Activated naive CD8-positive, alpha-beta T cell treated with anti-CD3 and anti-CD28 coated beads, Interleukin-2, amount 50 U/mL, for 24 hours (primary cell): Measurements from ENCODE around the gene SMARCAL1.

Experiments
- ATAC-seq: fragments of 150-1000 bp; cut with Tn5 transposase; one replicate; pipeline ENCODE4 v1.10.0; 2021
- DNase-seq: peaks from one replicate; pipeline ENCODE4 v3.0.0; 2021
- H3K27ac Mint-ChIP-seq: one replicate; pipeline ENCODE4 v1.8.0; 2021; ENCODE audit warnings: mild to moderate bottlenecking, mixed read lengths
- H3K27me3 Mint-ChIP-seq: one replicate; pipeline ENCODE4 v1.8.0; 2021; ENCODE audit warnings: mixed read lengths
- H3K36me3 Mint-ChIP-seq: one replicate; pipeline ENCODE4 v1.8.0; 2021; ENCODE audit warnings: low read depth, mixed read lengths
- H3K4me1 Mint-ChIP-seq: one replicate; pipeline ENCODE4 v1.8.0; 2021; ENCODE audit warnings: mixed read lengths
- H3K4me3 Mint-ChIP-seq: one replicate; pipeline ENCODE4 v1.8.0; 2021; ENCODE audit warnings: mild to moderate bottlenecking, moderate library complexity, mixed read lengths
- H3K9me3 Mint-ChIP-seq: one replicate; pipeline ENCODE4 v1.8.0; 2021; ENCODE audit warnings: mixed read lengths

SMARCAL1 gene

DNA sequence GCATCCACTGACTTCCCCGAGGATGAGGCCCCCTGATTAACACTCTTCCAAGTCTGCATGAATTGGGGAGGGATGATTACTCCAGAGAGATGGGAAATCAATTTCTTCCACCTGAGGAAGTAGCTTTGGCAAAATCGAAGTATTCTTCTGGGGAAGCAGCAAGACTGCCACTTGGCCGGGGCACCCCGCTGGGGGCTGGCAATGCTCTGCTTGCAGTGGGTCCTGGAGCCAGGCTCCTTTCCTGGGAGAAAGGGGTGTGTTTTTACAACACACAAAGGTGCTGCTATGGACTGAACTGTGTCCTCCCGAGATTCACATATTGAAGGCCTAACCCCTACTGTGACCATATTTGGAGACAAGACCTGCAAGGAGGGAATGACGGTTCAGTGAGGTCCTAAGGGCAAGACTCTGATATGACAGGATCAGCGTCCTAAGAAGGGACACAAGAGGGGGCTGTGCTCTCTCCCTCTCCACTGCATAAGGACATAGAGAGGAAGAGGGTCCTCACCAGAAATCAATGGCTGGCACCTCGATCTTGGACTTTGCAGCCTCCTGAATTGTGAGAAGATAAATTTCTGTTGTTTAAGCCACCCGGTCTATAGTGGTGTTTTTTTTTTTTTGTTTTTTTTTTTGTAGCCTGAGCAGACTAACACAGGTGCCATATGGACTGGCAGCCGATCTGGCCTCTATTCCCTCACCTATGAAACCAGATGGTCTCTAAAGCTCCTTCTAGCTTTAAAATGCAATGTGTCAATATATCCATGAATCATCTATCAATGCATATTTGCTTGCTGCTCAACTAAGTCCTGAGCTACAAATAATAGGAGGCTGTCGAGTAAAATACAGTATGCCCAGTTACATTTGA is 3.6 kb upstream of the SMARCAL1 start:
- ATAC-seq = no peak

DNA sequence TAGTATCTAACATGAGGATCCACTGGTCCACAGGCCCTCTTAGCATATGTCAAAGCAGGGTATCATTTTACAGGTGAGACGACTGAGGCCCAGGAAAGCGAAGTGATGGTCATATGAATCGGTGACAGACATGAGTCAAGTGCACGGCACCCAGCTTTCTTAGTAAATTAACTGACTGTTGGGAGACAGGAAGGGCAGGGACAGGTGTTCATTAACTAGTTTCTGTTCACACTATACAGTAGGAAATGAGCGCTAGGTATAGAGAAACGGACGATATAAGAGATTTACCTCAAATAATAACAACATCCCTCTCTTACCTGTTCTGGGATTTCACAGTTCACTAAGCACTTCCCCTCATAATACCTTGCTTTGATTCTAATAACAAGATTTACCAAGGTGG is 1.7 kb upstream of the SMARCAL1 start:
- H3K4me3 Mint-ChIP-seq = no peak overlapping the region
- DNase-seq = no peak
- H3K36me3 Mint-ChIP-seq = peaks cover 7% of the 10 kb centered on the region
- H3K4me1 Mint-ChIP-seq = peaks cover 16% of the 10 kb centered on the region
- H3K27ac Mint-ChIP-seq = no peak overlapping the region
- no peak for ATAC-seq
- H3K27me3 Mint-ChIP-seq = no peaks in the 10 kb centered on the region
- H3K9me3 Mint-ChIP-seq = no peaks in the 10 kb centered on the region

More for the DNA sequence above, 3.6 kb upstream of the SMARCAL1 start:
- no peak for DNase-seq
- no peaks in the 10 kb centered on the region for H3K27me3 Mint-ChIP-seq
- no peak overlapping the region for H3K4me3 Mint-ChIP-seq
- no peaks in the 10 kb centered on the region for H3K36me3 Mint-ChIP-seq
- no peaks in the 10 kb centered on the region for H3K9me3 Mint-ChIP-seq
- peaks cover 14% of the 10 kb centered on the region for H3K4me1 Mint-ChIP-seq
- no peak overlapping the region for H3K27ac Mint-ChIP-seq

DNA sequence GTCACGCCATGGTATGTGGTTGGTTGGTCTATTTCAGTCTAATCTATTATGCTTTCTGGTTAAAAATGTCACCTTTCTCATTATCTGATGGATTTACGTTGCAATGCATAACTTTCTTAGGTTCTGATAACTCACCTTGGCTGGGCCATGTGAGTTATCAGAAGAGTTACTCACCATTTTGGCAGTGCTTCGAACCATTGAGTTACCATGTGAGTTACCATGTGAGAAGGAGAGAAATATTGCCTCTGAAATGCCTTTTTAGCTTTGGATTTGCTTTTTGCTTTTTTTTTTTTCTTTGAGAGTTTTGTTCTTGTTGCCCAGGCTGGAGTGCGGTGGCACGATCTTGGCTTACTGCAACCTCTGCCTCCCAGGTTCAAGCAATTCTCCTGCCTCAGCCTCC is 1.6 kb downstream of the SMARCAL1 start:
- H3K4me3 Mint-ChIP-seq = no peak overlapping the region
- H3K4me1 Mint-ChIP-seq = peaks cover 24% of the 10 kb centered on the region
- H3K27me3 Mint-ChIP-seq = no peaks in the 10 kb centered on the region
- ATAC-seq = no peak
- H3K27ac Mint-ChIP-seq = no peak overlapping the region
- no peaks in the 10 kb centered on the region for H3K9me3 Mint-ChIP-seq
- peaks cover 17% of the 10 kb centered on the region for H3K36me3 Mint-ChIP-seq
- DNase-seq = no peak

DNA sequence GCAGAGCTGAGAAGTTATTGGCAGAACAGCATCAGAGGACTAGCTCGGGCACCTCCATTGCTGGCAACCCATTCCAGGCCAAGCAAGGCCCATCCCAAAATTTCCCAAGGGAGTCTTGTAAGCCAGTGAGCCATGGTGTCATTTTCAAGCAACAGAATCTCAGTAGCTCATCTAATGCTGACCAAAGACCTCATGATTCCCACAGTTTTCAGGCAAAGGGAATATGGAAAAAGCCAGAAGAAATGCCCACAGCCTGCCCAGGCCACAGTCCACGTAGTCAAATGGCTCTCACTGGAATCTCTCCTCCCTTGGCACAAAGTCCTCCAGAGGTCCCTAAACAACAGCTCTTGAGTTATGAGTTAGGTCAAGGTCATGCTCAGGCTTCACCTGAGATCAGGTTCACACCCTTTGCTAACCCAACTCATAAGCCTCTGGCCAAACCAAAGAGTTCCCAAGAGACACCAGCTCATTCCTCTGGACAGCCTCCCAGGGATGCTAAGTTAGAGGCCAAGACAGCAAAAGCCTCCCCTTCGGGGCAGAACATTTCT is 2.6 kb downstream of the SMARCAL1 start:
- no peaks in the 10 kb centered on the region for H3K9me3 Mint-ChIP-seq
- no peak for ATAC-seq
- H3K27ac Mint-ChIP-seq = no peak overlapping the region
- peaks cover 24% of the 10 kb centered on the region for H3K4me1 Mint-ChIP-seq
- H3K4me3 Mint-ChIP-seq = no peak overlapping the region
- DNase-seq = no peak
- no peaks in the 10 kb centered on the region for H3K27me3 Mint-ChIP-seq
- peaks cover 21% of the 10 kb centered on the region for H3K36me3 Mint-ChIP-seq

DNA sequence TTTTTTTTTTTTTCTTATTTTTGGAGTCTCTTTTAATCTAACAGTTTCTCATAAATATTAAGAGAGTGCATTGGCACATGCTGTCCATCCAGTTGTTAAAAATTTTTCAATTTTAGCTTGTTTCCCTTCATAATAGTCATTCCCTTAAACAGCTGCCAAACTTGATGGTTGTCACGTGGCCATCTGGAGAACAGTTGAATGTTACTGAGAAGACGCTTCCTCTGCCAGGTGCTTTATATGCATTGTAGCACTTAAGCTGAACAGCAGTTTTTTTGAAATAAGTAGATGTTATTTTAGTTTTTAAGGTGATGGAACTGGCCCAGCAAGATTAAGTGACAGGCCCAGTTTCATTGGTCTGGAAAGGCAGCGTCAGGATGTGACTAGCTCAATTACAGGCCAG is 3.3 kb downstream of the SMARCAL1 start:
- H3K4me3 Mint-ChIP-seq = no peak overlapping the region
- no peak overlapping the region for H3K27ac Mint-ChIP-seq
- ATAC-seq = no peak
- H3K36me3 Mint-ChIP-seq = peaks cover 28% of the 10 kb centered on the region
- peaks cover 22% of the 10 kb centered on the region for H3K4me1 Mint-ChIP-seq
- H3K9me3 Mint-ChIP-seq = no peaks in the 10 kb centered on the region
- DNase-seq = no peak
- no peaks in the 10 kb centered on the region for H3K27me3 Mint-ChIP-seq

DNA sequence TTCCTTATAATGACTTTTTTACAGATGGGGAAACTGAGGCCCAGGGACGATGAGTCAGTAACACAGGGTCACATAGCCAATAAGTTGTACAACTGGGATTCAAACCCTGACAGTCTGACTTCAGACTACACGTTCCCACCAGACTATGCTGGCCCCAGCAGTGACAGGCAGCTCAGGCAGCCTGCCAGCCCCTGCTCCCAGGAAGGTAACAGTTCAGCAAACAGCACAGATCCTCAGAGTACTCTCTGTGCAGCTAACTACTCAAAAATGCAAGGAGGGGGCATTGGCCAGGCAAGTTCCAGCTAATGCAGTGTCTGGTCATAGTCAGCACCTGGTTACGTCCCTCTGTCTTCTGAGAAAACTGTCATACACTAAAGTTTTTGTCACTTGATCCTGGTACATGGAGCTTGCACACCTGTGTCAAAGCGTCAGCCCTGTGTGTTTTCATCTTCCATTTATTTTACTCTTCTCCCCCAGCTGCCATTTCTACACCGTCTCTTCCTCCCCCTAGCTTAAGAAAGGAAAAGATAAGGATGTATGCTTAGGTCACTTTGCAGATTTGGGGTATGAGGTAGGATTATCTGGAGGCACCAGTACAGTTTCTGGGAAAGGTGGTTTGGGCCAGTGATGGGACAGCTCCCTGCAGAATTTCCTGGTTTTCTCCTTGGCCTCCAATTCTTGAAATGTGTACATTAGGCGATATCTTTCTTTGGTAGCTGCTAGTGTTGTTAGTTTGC is 4.5 kb downstream of the SMARCAL1 start:
- H3K4me1 Mint-ChIP-seq = peaks cover 18% of the 10 kb centered on the region
- no peak for DNase-seq
- no peak for ATAC-seq
- H3K27me3 Mint-ChIP-seq = no peaks in the 10 kb centered on the region
- H3K27ac Mint-ChIP-seq = no peak overlapping the region
- H3K4me3 Mint-ChIP-seq = no peak overlapping the region
- no peaks in the 10 kb centered on the region for H3K9me3 Mint-ChIP-seq
- peaks cover 32% of the 10 kb centered on the region for H3K36me3 Mint-ChIP-seq

DNA sequence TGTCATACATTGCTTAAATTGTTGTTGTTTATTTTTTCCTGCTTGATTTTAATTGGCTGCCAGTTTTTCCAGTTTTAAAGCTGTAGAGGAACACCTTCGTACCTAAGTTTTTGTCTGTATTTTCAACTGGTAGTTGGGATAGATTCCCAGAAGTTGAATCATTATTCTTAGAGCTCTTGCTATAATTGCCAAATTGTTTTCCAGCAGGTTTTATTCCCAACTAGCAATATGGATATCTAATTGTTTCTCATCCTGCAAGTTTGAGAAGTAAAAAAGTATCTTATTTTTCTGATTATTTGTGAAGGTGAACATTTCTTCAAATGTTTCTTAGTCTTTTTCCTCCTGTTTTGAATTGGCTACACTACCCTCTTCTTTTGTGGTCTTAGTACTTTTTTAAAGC is 6.7 kb downstream of the SMARCAL1 start:
- no peak overlapping the region for H3K4me3 Mint-ChIP-seq
- DNase-seq (no peak), ATAC-seq (no peak)
- H3K4me1 Mint-ChIP-seq = peaks cover 8% of the 10 kb centered on the region
- no peaks in the 10 kb centered on the region for H3K27me3 Mint-ChIP-seq
- H3K36me3 Mint-ChIP-seq = peaks cover 48% of the 10 kb centered on the region
- H3K9me3 Mint-ChIP-seq = no peaks in the 10 kb centered on the region
- peak overlapping the region; percentile 7 for H3K27ac Mint-ChIP-seq

DNA sequence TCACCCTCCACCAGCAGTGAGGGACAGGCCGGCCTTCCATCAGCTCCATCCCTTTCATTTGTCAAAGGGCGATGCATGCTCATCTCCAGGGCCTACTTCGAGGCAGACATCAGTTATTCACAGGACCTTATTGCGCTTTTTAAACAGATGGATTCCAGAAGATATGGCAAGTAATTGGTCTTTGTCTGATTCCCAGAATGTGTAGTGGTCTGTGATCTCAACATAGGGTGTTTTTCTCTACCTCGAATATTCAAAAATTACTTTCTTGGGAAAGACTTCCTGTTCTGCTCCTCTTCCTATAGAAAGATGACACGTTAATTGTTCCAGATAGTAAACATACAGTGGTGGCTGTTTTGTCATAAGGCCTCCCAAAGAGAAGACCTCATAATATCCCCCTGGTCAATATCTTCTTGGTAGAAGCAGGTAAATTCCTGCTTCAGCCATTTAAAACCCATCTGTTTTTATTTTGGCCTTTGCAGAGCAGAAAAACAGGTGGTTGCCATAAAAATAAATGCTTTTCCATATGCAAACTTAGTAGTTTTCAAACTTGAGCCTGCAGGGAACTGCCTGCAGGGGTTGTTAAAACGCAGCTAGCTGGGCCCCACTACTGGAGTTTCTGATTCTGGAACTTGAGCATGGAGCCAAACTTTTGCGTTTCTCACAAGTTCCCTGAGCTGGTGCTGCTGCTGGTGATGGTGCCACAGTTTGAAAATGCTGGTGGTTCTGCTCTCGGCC is 8.2 kb downstream of the SMARCAL1 start:
- Mint-ChIP-seq H3K27ac (no peak overlapping the region), H3K27me3 (no peaks in the 10 kb centered on the region), H3K4me3 (no peak overlapping the region), H3K9me3 (no peaks in the 10 kb centered on the region), H3K36me3 (peaks cover 57% of the 10 kb centered on the region), H3K4me1 (peaks cover 8% of the 10 kb centered on the region)
- ATAC-seq = no peak
- no peak for DNase-seq

DNA sequence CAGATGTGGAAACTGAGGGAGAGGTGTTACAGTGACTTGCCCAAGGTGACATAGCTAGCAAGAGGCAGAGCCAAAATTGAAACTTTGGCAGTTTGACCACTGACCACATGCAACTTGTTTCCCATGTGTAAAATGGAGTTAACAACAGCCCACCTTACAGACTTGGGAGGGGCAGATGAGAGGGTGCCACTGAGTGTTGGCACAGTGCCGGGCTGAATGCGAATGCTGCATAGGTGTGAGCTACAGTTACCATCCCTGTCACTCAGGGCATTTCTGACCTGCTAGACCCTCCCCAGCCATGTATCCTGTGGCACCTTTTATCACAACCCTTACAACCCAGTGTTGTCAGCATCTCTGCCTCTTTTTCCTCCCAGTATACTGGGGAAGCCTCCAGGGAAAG is 10.8 kb downstream of the SMARCAL1 start:
- Mint-ChIP-seq H3K9me3 (no peaks in the 10 kb centered on the region), H3K36me3 (peaks cover 58% of the 10 kb centered on the region), H3K27me3 (no peaks in the 10 kb centered on the region), H3K4me3 (no peak overlapping the region), H3K4me1 (peaks cover 2% of the 10 kb centered on the region), H3K27ac (no peak overlapping the region)
- DNase-seq (no peak), ATAC-seq (no peak)

DNA sequence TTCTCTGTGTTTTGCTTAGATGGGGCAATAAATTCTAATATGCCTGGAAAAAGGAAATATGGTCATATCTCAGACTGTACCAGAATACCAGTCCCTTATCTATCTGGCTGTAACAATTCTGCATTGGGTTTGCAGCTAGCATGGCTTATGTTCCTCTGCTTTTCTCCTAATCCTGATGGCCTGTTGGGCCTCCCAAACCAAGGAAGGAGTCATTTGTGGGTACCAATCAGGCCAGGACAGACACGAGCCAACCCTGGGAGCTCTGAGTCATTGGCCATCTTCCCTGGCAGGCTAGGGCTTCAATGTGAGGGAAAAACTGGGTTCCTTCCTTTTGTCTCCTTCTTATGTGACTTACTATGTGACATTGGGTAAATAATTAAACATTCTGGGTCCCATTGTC is 12.0 kb downstream of the SMARCAL1 start:
- DNase-seq (no peak), ATAC-seq (no peak)
- Mint-ChIP-seq H3K36me3 (peaks cover 62% of the 10 kb centered on the region), H3K4me1 (no peaks in the 10 kb centered on the region), H3K9me3 (no peaks in the 10 kb centered on the region), H3K27ac (no peak overlapping the region), H3K27me3 (no peaks in the 10 kb centered on the region), H3K4me3 (no peak overlapping the region)

DNA sequence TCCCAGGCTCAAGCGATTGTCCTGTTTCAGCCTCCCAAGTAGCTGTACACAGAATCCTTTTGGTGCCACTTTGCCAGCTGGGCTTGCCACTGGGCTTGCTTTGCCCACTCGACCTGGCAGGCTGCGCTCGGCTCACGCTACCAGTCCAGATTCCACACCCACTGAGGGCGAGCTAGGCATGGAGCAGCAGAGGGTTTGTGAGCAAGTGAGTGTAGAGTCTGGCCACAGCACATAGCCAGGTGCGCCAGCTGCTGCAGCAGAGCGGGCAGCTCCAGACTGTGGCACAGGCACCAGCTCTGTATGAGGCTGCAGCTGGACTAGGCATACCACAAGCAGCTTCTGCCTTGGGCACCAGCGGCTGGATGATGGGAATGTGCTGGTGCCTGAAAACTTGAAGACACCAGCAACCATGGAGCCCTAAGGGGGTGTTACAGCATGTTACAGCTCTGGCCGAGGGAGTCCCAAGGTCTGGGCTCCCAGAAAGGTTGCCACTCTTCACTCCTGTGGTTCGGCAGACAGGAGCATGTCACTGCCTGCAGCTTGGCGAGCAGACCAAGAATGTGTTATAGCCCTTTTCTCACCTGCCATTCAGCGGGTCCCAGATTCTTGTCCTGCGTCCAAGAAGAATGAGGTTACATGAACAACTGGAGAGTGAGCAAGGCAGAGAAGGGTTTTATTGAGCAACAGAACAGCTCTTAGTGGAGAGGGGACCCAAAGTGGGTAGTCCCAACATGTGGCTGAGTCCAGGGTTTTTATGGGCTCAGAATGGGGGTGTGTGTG is 12.9 kb downstream of the SMARCAL1 start:
- no peaks in the 10 kb centered on the region for H3K27me3 Mint-ChIP-seq

DNA sequence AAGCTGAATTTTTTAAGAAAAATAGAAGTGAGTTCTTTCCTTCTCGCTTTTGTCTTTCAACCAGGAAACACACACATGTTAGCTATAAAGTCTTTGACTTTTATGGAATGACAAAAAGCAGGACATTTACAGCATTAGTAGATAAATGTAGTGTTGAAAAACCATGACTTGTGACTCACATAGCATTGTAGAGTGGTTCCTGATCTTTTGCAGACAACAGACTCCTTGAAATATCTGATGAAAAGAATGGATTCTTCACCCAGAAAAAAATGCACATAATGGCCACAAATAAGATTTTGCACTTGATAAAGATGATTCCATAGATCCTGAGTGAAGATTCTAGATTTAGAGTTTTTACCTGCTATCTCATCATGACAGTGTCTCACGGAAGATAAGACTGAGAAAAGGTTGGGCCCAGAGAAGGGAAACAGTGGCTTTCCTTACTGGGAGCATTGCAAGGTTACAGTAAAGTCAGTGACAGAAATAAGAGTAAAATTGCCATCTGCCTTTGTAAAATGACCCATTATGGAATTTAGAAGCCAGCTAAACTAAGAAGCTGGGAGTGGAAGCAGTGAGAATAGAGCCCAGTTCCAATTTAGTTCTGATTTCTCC is 14.0 kb downstream of the SMARCAL1 start:
- Mint-ChIP-seq H3K4me3 (no peak overlapping the region), H3K27me3 (no peaks in the 10 kb centered on the region), H3K27ac (no peak overlapping the region), H3K9me3 (no peaks in the 10 kb centered on the region), H3K4me1 (no peaks in the 10 kb centered on the region), H3K36me3 (peaks cover 63% of the 10 kb centered on the region)
- ATAC-seq (no peak), DNase-seq (no peak)

More for the DNA sequence above, 12.9 kb downstream of the SMARCAL1 start:
- H3K4me3 Mint-ChIP-seq = no peak overlapping the region
- DNase-seq (no peak), ATAC-seq (no peak)
- no peak overlapping the region for H3K27ac Mint-ChIP-seq
- no peaks in the 10 kb centered on the region for H3K4me1 Mint-ChIP-seq
- peaks cover 62% of the 10 kb centered on the region for H3K36me3 Mint-ChIP-seq
- H3K9me3 Mint-ChIP-seq = no peaks in the 10 kb centered on the region

DNA sequence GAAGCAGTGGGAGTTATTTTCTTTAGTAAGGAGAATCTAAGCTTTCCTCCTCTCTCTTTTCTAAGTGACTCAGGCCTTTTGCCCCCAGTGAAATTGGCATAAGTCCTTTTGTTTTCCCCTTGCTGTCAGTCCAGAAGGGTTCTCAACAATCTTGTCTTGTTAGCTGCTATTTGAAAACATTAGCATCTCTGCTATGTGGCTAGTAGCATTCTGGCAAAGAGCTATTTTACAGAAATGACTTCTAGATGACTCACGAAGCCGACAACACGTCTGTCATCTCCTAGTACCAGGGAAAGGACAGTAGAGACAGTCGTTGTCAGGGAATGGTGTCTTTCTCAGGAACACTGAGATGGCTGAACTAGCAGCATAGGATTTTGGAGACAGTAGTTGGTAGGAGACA is 14.7 kb downstream of the SMARCAL1 start:
- ATAC-seq (no peak), DNase-seq (no peak)
- Mint-ChIP-seq H3K36me3 (peaks cover 65% of the 10 kb centered on the region), H3K4me1 (no peaks in the 10 kb centered on the region), H3K27ac (no peak overlapping the region), H3K27me3 (no peaks in the 10 kb centered on the region), H3K9me3 (no peaks in the 10 kb centered on the region), H3K4me3 (no peak overlapping the region)
